HUES48 (cell line): ENCODE results near the gene TRIM40.

ENCODE experiments used
- H3K27ac ChIP-seq: one replicate; pipeline ENCODE4 v1.7.0; 2013; ENCODE audit warnings: low read depth, low read length, inconsistent platforms
- H3K27me3 ChIP-seq: 2 replicates; pipeline ENCODE4 v1.6.1; 2013; ENCODE audit warnings: mild to moderate bottlenecking, low read length; ENCODE audit not compliant: control insufficient read depth, insufficient read depth
- H3K36me3 ChIP-seq: 2 replicates; pipeline ENCODE4 v1.6.1; 2013; ENCODE audit warnings: low read length; ENCODE audit not compliant: control insufficient read depth, insufficient read depth
- H3K4me1 ChIP-seq: 2 replicates; pipeline ENCODE4 v1.6.1; 2013; ENCODE audit warnings: mild to moderate bottlenecking, low read length; ENCODE audit not compliant: control insufficient read depth, insufficient read depth
- H3K4me3 ChIP-seq: 2 replicates; pipeline ENCODE4 v1.5.1; 2013; ENCODE audit warnings: mild to moderate bottlenecking, low read depth, low read length
- H3K9ac ChIP-seq: 2 replicates; pipeline ENCODE4 v1.6.1; 2013; ENCODE audit warnings: mild to moderate bottlenecking, low read depth, low read length, moderate library complexity
- H3K9me3 ChIP-seq: 2 replicates; pipeline ENCODE4 v1.6.1; 2013; ENCODE audit warnings: low read length; ENCODE audit not compliant: control insufficient read depth, insufficient read depth

Gene TRIM40

GRCh38 chr6:30192076-30192475 lies 56.1 kb downstream of the TRIM40 start:
- H3K27me3 ChIP-seq, result no peaks in the 10 kb centered on the region
- H3K9ac ChIP-seq, result no peak overlapping the region
- H3K36me3 ChIP-seq, result peaks cover 65% of the 10 kb centered on the region
- H3K9me3 ChIP-seq, result no peaks in the 10 kb centered on the region
- no peak overlapping the region for H3K27ac ChIP-seq
- H3K4me1 ChIP-seq, result no peaks in the 10 kb centered on the region
- no peak overlapping the region for H3K4me3 ChIP-seq

GRCh38 chr6:30194797-30195690 lies 59.1 kb downstream of the TRIM40 start:
- H3K27me3 ChIP-seq, result no peaks in the 10 kb centered on the region
- no peak overlapping the region for H3K9ac ChIP-seq
- H3K36me3 ChIP-seq, result peaks cover 67% of the 10 kb centered on the region
- no peak overlapping the region for H3K4me3 ChIP-seq
- H3K4me1 ChIP-seq, result no peaks in the 10 kb centered on the region
- no peak overlapping the region for H3K27ac ChIP-seq
- H3K9me3 ChIP-seq, result no peaks in the 10 kb centered on the region

- Histone ChIP-seq H3K4me3 (no peak overlapping the region), H3K36me3 (peaks cover 68% of the 10 kb centered on the region), H3K9ac (no peak overlapping the region), H3K27ac (no peak overlapping the region), H3K4me1 (peaks cover 7% of the 10 kb centered on the region; the same call in 1 of the 2 replicates), H3K9me3 (no peaks in the 10 kb centered on the region), H3K27me3 (no peaks in the 10 kb centered on the region)
Observed at GRCh38 chr6:30195951-30196350, 60.0 kb downstream of the TRIM40 start.

GRCh38 chr6:30196376-30196775 lies 60.4 kb downstream of the TRIM40 start:
- H3K27me3 ChIP-seq, result no peaks in the 10 kb centered on the region
- peaks cover 11% of the 10 kb centered on the region for H3K4me1 ChIP-seq
- H3K27ac ChIP-seq, result no peak overlapping the region
- H3K9ac ChIP-seq, result no peak overlapping the region
- no peak overlapping the region for H3K4me3 ChIP-seq
- no peaks in the 10 kb centered on the region for H3K9me3 ChIP-seq
- peaks cover 69% of the 10 kb centered on the region for H3K36me3 ChIP-seq
